ENCODE measurements around the gene UPP2. TPM values are rescaled to one million over a fixed set of nuclear protein-coding genes. Genes with fewer than 3 reads are reported as not detected.

Gene UPP2
- total RNA-seq, 2 donors from 2014 or later: not detected

DNA sequence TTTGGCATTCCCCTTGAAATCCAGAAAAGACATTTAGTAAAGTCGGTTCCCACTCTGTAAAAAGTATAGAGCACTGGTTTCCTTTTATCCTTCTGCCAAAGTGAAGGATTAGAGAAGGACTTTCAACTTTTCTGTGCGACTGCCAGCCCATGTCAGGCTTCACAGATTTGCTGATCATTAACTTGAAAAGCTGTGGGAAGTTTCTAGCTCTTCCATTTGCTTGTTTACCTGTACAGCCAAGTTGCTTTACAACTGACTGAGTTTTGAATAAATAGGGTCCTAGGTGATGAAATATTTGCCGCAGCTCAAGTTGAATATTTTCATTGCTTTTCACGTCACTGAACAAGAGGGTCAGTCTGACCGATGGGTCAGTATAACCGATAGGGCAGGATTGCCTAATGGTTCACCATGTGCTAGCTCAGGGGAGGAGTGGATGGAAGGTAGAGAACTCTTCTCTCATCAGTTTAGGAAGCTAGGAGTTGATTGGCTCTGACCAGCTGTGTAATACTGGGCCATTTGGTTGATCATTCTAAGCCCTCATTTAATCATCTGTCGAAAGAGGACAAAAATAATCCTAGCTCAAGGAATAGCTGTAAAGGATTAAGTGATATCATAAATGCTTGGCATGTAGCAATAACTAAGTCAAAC is 30.4 kb downstream of the UPP2 start:
- intact Hi-C loops (cut with DNase I): no loop called here
- no peak for DNase-seq (ENCODE audit: low spot score)

DNA sequence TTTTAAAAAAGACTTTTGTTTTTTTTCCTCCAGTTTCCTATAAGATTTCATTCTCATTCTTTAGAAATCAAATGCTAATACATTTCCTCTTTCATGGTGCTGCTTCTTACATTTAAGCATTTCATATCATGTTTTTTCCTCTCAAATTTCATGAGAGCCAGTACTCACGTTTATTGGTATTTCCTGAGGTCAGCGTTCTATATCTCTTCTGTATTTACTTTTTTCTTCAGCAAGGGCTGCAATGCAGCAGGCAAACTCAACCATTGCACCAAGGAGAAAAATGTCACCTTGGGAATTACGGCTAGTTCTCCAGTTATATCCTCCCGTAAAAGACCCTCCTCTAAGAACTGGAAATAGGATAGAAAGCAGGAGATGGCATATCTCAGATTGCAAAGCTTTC is 32.4 kb downstream of the UPP2 start:
- intact Hi-C loops (cut with DNase I): no loop called here

DNA sequence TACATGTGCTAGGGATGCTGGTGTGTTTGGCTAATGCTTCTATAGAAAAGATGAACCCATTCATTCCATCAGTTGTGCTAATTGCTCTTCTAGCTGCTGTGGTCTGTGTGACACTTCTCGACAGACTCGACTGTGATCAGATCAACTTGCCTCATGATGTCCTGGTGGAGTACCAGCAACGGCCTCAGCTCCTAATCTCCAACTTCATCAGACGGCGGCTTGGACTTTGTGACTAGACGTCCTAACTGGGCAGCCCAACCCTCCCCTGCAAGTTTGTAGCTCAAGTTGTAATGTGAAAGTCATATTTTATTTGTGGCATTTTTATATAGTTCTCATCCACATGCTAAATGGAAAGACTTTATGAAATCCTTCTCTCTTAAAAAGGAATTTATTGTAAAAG is 33.0 kb downstream of the UPP2 start:
- intact Hi-C loops (cut with DNase I): no loop called here
- DNase-seq (ENCODE audit: low spot score): no peak

More for the DNA sequence above, 32.4 kb downstream of the UPP2 start:
- no peak for DNase-seq (ENCODE audit: low spot score)

DNA sequence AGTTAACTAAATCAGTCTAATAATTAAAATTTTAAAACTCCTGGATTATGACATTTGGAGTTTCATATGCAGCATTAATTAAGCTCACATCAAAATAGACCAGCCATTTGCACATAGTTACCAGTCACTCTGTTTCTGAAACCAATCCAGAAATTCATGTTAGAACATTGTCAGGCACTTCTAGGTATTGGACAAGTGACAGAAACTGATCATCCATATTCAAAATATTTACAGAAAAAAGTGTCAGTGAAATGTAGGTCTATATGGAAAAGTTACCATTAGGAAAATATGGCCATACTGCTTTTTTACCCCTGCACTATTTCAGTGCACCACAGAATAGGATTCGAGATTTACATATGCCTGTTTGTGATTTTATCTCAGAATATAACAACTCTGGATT is 33.4 kb downstream of the UPP2 start:
- intact Hi-C loops (cut with DNase I): no loop called here
- DNase-seq (ENCODE audit: low spot score): no peak

DNA sequence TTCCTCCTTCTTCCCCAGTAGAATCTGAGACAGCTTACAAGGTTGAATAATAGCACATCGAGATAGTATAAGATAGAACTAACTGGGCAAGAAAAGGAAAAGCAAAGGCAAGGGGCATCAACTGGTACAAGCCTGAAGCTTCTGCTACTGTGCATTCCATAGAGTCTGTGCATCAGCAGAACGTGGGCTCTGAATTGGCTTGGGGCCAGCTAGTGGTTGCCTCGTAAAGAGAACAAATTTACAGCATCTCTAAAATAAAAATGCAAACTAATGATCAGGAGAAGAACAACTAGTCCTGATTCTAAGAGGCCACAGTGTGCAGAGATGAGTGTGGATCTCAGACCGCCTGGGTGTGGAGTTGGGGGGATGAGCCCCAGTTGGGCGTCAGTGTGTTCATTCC is 36.6 kb downstream of the UPP2 start:
- intact Hi-C loops (cut with DNase I): no loop called here
- DNase-seq (ENCODE audit: low spot score): no peak

DNA sequence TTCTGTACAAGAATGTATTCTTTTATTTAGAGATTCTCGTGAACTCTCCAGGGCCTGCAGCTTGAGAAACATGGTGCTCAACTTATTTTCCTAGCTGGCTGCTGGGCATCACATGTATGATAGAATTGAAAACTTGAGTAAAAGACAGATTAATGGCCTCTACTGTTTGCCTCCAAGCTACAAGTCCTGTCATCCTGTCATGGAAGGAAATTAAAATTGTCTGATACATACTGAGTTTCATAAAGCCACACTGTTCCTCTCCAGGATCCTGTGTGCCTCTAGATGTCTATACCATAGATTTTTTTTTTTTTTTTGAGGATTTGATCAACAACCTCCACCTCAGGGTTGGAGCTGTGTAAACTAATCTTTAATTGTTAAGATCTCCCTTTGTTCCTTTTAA is 38.5 kb downstream of the UPP2 start:
- no peak for DNase-seq (ENCODE audit: low spot score)
- intact Hi-C loops (cut with DNase I): no loop called here

DNA sequence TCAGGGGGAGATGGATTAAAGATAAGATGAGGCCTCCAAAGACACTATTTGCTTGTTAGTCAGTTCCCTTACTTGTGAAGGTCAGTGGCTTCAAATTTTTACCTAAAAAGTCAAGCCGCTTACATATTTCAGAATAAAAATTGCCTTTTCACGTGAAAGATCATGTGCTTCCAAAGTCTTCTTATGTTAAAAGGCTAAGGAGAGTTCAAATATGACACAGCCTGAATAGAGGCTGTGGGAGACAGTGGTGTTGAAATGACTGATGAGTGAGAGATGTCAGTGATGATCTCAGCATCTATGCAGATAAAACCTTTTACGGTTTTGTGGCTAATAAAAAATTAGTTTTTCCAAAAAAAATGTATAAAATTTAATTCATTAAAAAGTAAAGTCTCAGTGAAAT is 40.5 kb downstream of the UPP2 start:
- intact Hi-C loops (cut with DNase I): no loop called here
- DNase-seq (ENCODE audit: low spot score): no peak

DNA sequence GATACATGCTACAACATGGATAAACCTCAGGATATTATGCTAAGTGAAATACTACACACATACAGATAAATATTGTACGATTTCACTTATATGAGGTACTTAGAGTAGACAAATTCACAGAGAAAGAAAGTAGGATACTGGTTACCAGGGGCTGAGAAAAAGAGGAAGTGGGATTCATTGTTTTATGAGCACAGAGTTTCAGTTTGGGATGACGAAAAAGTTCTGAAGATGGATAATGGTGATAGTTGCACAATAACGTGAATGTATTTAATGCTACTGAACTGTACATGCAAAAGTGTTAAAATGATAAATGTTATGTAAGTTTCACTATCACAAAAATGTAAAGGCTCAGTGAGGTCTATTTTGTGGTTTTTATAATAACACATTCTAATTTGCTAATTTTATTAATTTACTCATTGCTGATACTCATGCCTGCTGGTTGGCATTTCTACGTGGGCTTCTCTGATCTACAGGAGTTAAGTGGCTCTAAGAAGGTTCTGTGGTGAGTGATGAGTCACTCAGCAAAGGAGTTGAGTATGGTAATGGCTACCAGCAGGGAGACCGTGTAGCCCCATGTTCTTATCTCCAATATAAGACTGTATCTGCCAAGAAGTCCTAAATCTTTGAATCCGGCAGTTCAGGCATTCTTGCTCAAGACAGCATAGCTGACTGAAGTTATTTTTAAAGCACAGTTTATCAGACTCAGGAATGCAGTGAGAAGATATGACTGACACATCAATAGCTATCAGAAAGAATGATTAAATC is 41.1 kb downstream of the UPP2 start:
- intact Hi-C loops (cut with DNase I): no loop called here
- no peak for DNase-seq (ENCODE audit: low spot score)

DNA sequence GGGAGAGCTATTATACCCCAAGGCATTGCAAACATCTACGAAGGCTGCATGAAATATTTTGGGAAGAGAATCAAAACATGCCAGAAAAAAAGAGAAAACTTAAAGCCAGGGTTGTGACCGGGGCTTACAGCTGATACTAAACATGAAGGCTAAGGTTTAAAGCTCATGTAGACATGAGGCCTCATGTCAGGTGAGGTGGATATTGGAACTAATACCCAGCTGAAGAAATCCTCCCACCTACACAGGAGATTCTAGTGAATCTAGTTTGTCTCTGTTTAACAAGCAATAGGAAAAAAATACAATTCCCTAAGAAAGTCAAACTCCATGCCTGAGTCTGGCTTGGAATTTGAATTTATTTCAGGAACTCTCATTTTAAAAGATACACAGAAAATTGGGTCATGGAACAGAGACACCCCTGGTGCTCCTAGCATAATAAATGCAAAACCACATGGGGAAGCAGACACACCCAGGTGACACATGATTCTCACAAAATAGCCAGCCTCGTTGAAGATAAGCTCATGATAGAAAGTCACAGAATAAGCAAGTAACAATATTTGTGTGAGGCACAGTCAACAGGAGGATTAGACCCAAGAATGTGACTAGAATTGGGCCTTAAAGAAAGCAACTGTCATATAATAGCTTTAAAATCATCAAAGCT is 42.2 kb downstream of the UPP2 start:
- intact Hi-C loops (cut with DNase I): no loop called here
- DNase-seq (ENCODE audit: low spot score): no peak

DNA sequence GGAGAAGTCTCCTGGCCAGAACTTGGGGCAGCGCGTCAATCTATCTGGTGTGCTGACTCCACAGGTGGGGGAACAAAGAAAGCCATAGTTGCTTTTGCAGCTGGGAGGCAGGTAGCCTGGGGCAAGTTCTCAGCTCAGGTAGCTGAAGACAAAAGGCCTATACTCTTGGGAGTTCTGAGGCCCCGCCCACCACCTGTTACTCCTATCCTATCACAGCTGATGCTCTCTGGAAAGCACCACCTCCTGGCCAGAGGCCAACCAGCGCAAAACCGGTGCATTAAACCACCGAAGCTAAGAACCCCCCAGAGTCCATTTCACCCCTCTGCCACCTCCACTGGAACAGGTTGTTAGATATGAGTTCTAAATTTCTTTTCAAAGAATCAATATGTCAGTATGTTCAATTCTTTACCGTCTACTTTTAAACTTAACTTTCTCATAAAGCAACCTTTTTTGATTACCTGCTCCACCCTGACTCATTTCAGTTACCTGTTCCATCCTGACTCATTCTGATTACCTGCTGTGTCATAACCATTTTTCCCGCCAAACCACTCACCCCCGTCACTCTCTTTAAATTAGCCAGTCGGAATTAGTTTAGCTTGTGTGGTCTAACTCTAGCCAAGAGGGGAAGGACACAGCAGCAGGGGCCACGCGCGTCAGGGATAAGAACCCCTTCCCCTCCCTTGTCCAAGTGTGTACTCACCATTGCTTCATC is 43.4 kb downstream of the UPP2 start:
- intact Hi-C loops (cut with DNase I): no loop called here
- DNase-seq (ENCODE audit: low spot score): no peak

DNA sequence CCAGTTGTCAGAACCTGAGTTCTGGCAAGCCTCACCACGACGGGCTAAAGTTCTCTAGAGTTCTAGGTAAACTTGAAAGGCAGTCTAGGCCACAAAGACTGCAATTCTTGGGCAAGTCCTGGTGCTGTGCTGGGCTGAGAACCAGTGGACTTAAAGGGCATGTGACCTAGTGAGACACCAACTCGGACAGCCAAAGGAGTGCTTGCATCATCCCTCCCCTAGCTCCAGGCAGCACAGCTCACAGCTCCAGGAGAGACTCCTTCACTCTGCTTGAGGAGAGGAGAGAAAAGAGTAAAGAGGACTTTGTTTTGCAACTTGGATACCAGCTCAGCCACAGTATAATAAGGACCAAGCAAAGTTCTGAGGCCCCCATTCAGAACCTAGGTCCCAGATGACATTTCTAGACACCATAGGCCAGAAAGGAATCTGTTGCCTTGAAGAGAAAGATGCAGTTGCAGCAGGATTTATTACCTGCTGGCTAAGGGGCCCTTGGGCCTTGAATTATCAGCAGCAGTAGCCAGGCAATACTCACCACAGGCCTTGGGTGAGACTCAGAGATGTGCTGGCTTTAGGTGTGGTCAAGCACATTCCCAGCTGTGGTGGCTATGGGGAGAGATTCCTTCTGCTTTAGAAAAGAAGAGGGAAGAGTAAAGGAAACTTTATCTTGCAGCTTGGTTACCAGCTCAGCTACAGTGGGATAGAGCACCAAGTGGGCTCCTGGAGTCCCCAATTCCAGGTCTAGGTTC is 51.8 kb downstream of the UPP2 start:
- intact Hi-C loops (cut with DNase I): no loop called here
- DNase-seq (ENCODE audit: low spot score): no peak

DNA sequence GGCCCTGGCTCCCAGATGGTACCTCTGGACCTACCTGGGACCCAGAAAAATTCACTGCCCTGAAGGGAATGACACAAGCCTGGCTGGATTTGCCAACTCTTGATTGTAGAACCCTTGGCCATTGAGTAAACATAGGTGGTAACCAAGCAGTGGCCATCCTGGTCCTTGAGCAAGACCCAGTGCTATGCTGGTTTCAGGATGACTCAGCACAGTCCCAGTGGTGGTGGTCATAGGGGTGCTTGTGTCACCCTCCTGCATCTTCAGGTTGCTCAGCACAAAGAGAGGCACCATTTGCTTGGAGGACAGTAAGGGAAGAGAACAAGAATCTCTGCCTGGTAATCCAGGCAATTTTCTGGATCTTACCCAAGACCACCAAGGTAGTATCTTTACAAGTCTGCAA is 52.9 kb downstream of the UPP2 start:
- intact Hi-C loops (cut with DNase I): no loop called here

DNA sequence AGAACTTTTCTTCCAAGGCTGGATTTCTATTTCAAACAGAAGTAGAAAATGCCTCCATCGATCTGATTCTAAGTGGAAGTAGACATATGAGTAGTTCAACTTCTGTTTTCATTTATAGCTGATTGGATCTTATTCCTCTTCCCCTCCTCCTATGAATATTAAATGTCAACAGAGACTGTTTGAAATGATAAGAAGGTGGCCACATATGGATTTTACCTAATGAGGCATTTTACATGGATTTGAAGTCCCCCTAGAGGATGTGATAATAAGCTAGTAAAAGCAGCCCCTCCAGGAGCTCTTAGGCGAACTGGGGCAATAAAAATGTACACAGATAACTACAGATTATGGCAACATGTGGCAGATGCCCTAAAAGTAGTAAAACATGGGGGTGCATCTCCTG is 71.0 kb downstream of the UPP2 start:
- intact Hi-C loops (cut with DNase I): no loop called here
- DNase-seq (ENCODE audit: low spot score): no peak

More for the DNA sequence above, 52.9 kb downstream of the UPP2 start:
- DNase-seq (ENCODE audit: low spot score): no peak

DNA sequence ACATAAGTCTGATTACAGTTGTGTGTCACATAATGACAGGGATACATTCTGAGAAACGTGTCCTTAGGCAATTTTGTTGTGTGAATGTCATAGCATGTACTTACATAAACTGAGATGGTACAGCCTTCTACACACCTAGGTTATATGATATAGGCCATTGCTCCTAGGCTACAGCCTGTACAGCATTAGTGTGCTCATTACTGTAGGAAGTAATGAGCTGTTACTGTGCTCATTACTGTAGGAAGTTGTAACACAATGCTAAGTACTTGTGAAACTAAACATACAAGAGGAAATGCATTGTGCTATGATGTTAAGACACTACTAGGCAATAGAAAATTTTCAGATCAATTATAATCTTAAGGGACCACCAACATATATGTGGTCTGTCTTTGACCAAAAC is 72.8 kb downstream of the UPP2 start:
- intact Hi-C loops (cut with DNase I): no loop called here
- no peak for DNase-seq (ENCODE audit: low spot score)

DNA sequence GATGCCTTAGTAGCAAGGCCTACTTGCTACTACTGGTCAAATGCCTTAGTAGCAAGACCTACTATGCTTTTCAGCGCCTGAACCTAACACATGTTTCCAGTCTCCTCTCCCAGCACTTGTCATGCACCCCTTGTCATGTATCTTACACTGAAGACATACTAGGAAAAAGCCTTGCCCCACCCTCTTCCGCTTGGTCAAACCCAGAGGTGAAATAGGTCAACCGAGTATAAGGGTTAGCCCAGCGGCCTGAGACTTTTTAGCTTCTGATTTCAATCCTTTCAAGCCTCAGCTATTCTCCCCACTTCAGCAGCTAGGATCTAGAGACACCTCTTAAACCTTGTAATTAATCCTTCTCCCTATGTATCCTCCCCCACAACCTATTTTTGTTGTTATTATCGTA is 73.3 kb downstream of the UPP2 start:
- intact Hi-C loops (cut with DNase I): no loop called here

DNA sequence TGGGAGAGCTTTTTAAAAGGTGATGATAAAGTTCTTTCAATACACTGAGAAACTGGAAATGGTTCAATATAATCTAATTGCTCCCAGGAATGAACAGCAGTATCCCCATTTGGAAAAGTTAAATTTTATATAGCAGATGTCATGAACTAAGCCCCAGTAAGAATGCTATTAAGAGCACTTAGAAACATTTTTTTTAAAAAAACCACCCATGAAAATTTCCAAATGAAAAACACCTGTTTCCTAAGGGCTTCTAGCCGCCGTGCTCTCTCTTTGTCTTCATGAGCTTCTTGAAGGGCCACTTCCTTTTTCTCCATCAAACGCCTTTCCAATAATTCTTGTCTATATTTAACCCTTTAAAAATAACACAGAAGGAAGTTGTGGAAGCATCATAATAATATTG is 77.0 kb downstream of the UPP2 start:
- intact Hi-C loops (cut with DNase I): no loop called here
- DNase-seq (ENCODE audit: low spot score): no peak

More for the DNA sequence above, 73.3 kb downstream of the UPP2 start:
- no peak for DNase-seq (ENCODE audit: low spot score)

DNA sequence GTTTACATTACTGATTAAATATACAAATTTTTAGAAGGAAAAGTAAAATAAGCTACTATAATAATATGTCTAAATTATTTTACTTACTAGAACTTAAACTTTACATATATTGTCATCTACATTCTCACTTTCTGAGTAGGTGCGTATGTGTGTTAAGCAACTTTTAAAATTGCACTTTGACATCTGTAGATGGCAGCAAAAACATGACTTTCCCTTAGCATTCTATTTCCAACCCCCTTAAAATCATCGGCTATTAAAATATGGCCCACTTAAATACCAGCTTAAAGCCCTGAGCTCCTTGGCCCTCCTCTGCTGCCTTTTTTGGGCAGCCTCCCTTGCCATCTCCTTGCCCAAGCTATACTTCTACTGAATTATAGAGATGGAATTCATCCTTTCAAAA is 78.0 kb downstream of the UPP2 start:
- intact Hi-C loops (cut with DNase I): no loop called here
- DNase-seq (ENCODE audit: low spot score): no peak

DNA sequence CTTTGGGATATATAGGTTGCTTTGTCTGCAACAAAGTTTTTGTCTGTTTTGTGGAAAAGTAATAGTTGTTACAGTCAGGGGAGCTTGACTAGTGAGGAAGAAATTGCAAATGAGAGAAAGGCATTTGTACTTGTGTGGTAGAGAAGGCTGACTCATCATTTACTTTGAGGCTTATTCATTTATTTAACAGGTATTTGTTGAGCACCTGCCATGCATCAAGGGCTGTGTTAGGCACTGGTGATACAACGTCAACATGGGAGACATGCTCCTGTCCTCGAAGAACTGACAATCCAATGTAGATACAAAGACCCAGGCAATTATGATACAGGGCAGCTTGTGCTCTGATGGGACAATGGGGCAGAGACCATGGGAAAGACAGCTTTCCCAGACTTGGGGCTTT is 79.5 kb downstream of the UPP2 start:
- intact Hi-C loops (cut with DNase I): no loop called here

DNA sequence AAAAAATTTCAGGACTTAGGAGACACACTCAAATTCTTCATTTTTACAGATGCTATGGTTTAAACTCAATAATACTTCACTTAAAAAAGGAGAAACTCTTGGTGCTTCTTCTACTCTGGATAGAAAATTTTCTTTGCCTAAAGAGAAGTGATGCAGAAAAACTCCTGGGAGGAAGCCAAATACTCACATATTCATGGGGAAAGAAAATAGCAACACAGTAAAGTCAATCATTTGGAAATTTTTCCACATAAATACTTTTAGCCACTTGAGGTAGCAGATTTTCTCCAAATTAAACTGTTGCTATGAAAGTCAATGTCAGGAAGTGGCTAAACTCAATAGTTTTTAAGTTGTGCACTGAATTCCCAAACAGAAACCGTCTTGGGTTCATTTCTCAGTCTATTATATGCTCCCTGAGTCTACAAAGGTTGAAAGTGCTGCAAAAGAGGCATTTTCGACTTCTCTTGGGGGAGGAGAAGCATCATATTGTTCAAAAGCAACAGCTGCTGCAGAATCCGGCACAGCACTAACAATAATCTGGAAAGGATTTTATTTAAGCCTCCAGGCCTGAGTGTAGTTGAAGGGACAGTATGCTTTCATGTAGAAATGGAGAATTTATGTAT is 81.1 kb downstream of the UPP2 start:
- DNase-seq (ENCODE audit: low spot score): no peak
- intact Hi-C loops (cut with DNase I): no loop called here

More for the DNA sequence above, 79.5 kb downstream of the UPP2 start:
- DNase-seq (ENCODE audit: low spot score): no peak
